Right lobe of liver (tissue), 6 donors: ENCODE data around the gene NOTCH1. TPM values are rescaled to one million over a fixed set of nuclear protein-coding genes. Genes with fewer than 3 reads are reported as not detected.
A peak's percentile ranks its signal among the peaks of the same experiment; 100 is the strongest.

Experiments used
- ATAC-seq, 4 donors: fragments of 200-7000 bp; cut with Tn5 transposase; one replicate each; pipeline ENCODE4 v1.9.1; 2020; ENCODE audit warnings: mild to moderate bottlenecking in 4 of 4, moderate library complexity in 4 of 4
- DNase-seq, 3 donors: peaks; one replicate each; pipeline ENCODE4 v3.0.0-alpha.2; 2020
- H3K27ac ChIP-seq, 3 donors: fragments of 200-600 bp; one replicate each; pipeline ENCODE4 v1.8.0; 2022
- H3K27me3 ChIP-seq, 2 donors: fragments of 200-600 bp; one replicate each; pipeline ENCODE4 v1.8.0; 2022
- H3K36me3 ChIP-seq, 4 donors: fragments of 200-600 bp; sonication (generic) in 1 of 4; one replicate each; pipeline versions ENCODE4 v1.5.1 to v1.8.0; 2017 to 2022; ENCODE audit warnings: control low read depth in 1 of 4
- H3K4me1 ChIP-seq, 4 donors: fragments of 200-600 bp; sonication (generic) in 1 of 4; one replicate each; pipeline versions ENCODE4 v1.5.1 to v1.8.0; 2017 to 2022; ENCODE audit warnings: control low read depth in 1 of 4
- H3K4me3 ChIP-seq, 3 donors: fragments of 200-600 bp; one replicate each; pipeline ENCODE4 v1.8.0; 2022
- H3K9me3 ChIP-seq, 4 donors: fragments of 200-600 bp; sonication (generic) in 1 of 4; one replicate each; pipeline versions ENCODE4 v1.5.1 to v1.8.0; 2017 to 2022; ENCODE audit warnings: control low read depth in 1 of 4
- CTCF ChIP-seq, 4 donors: fragments of 200-600 bp in 3 of 4; fragments of 450-650 bp in 1 of 4; IDR thresholded peaks; one replicate each; pipeline versions ENCODE4 v1.5.1 to v1.8.0; 2016 to 2022; ENCODE audit warnings: antibody characterized with exemption in 4 of 4, mild to moderate bottlenecking in 2 of 4
- POLR2A ChIP-seq: fragments of 450-650 bp; IDR thresholded peaks from one replicate; pipeline ENCODE4 v1.6.1; 2017; ENCODE audit warnings: antibody characterized with exemption, mild to moderate bottlenecking
- WGBS: methylation state at CpG from one replicate; pipeline ENCODE4 v1.1.6; 2018; ENCODE audit warnings: low coverage, low lambda C conversion rate; ENCODE audit not compliant: insufficient coverage; ENCODE audit errors: missing lambda C conversion rate; 5-methylcytosine and 5-hydroxymethylcytosine counted together
- intact Hi-C, 2 donors: fragments of 100-400 bp; cut with DNase I; formaldehyde crosslinking; loops; one replicate each; pipeline versions ENCODE4 v1.11.2 to v1.14.1; 2022
- total RNA-seq, 6 experiments: library from RNA; depleted of rRNA in 2 of 6; stranded (reverse); fragments of >200 nt in 2 of 6; fragmentation: NEBNext Ultra II Directional in 3 of 6; extraction: Animal tissue kit (Norgen Biotek cat#: 25700) in 3 of 6; gene quantifications; one replicate each; pipeline versions ENCODE4 v1.1.0 to v1.2.4, GENCODE V29; 2016 to 2023
- donor health status: DM: no; HTN: yes; CAD: no.
- donor health status: DM: no; HTN: no; CAD: no.
- donor health status: DM: no; HTN: no; CAD: no.
- donor health status: DM: no; HTN: yes; CAD: no.
- donor health status: DM: no; HTN: yes; CAD: no.

NOTCH1 gene
- total RNA-seq, 6 experiments from 2014 or later, result 17.4 to 26.2 (median 19.3) TPM

- H3K27ac ChIP-seq, result no peak overlapping the region
- WGBS, result 54% methylated on average over 7 of the region's 24 CpGs
- H3K4me1 ChIP-seq, result peaks cover 0 to 28% (median 4%) of the 10 kb centered on the region in 4 donors
- no peaks in the 10 kb centered on the region for H3K27me3 ChIP-seq
- no peaks in the 10 kb centered on the region for H3K9me3 ChIP-seq
- DNase-seq, result no peak
- no peaks in the 10 kb centered on the region for H3K36me3 ChIP-seq
- TF ChIP-seq POLR2A, result no peak
- no peak for TF ChIP-seq CTCF (IDR thresholded peaks at IDR 0.05)
- H3K4me3 ChIP-seq, result no peak overlapping the region
- peak; percentile 3 to 24 (median 6) for ATAC-seq
- intact Hi-C loops, result no loop called here
These were observed 22.6 kb upstream of the NOTCH1 start for GRCh38 chr9:136568288-136569081.

GRCh38 chr9:136567651-136568287 lies 21.9 kb upstream of the NOTCH1 start:
- DNase-seq (no peak), ATAC-seq (peak; percentile 2 to 48 (median 18))
- no peak overlapping the region for H3K27ac ChIP-seq
- no peak overlapping the region for H3K4me3 ChIP-seq
- no peaks in the 10 kb centered on the region for H3K27me3 ChIP-seq
- no peak for TF ChIP-seq CTCF (IDR thresholded peaks at IDR 0.05)
- no peak for TF ChIP-seq POLR2A
- intact Hi-C loops, result no loop called here
- 28% methylated on average over 5 of the region's 27 CpGs for WGBS
- no peaks in the 10 kb centered on the region for H3K36me3 ChIP-seq
- H3K9me3 ChIP-seq, result no peaks in the 10 kb centered on the region
- peaks cover 0 to 33% (median 4%) of the 10 kb centered on the region in 4 donors for H3K4me1 ChIP-seq

GRCh38 chr9:136566901-136567300 lies 21.1 kb upstream of the NOTCH1 start:
- Histone ChIP-seq H3K4me1 (peaks cover 0 to 33% (median 4%) of the 10 kb centered on the region in 4 donors), H3K27me3 (no peaks in the 10 kb centered on the region), H3K4me3 (no peak overlapping the region), H3K9me3 (no peaks in the 10 kb centered on the region), H3K27ac (no peak overlapping the region), H3K36me3 (no peaks in the 10 kb centered on the region)
- intact Hi-C loops, result no loop called here
- no peak for TF ChIP-seq POLR2A
- TF ChIP-seq CTCF (IDR thresholded peaks at IDR 0.05), result no peak
- ATAC-seq (peak; percentile 62 to 78 (median 72)), DNase-seq (peak; percentile 83 to 88 (median 86))
- WGBS, result 10% methylated on average over 2 of the region's 14 CpGs

- Histone ChIP-seq H3K4me3 (no peak overlapping the region), H3K36me3 (no peaks in the 10 kb centered on the region), H3K27ac (no peak overlapping the region), H3K4me1 (peaks cover 0 to 33% (median 4%) of the 10 kb centered on the region in 4 donors), H3K9me3 (no peaks in the 10 kb centered on the region), H3K27me3 (no peaks in the 10 kb centered on the region)
- WGBS, result 64% methylated on average over 6 of the region's 19 CpGs
- DNase-seq (no peak), ATAC-seq (no peak)
- intact Hi-C loops, result no loop called here
- no peak for TF ChIP-seq CTCF (IDR thresholded peaks at IDR 0.05)
- no peak for TF ChIP-seq POLR2A
These were observed 20.7 kb upstream of the NOTCH1 start for GRCh38 chr9:136566553-136566895.
